ENCODE data around the gene PRKCA.

The PRKCA gene

GRCh38 chr17:66547151-66547865, 244.9 kb downstream of the PRKCA start:
- no peak for DNase-seq (ENCODE audit: low read depth)

- peak; percentile 26 for DNase-seq (ENCODE audit: low read depth)
Measured at GRCh38 chr17:66548158-66548557, 245.7 kb downstream of the PRKCA start.

- DNase-seq (ENCODE audit: low read depth), result no peak
Measured at GRCh38 chr17:66548659-66549310, 246.4 kb downstream of the PRKCA start.

- no peak for DNase-seq (ENCODE audit: low read depth)
Measured at GRCh38 chr17:66549311-66549704, 246.9 kb downstream of the PRKCA start.

GRCh38 chr17:66549731-66550207, 247.4 kb downstream of the PRKCA start:
- DNase-seq (ENCODE audit: low read depth), result no peak

- DNase-seq (ENCODE audit: low read depth), result no peak
Measured at GRCh38 chr17:66551839-66552238, 249.4 kb downstream of the PRKCA start.

GRCh38 chr17:66552371-66552770, 250.0 kb downstream of the PRKCA start:
- DNase-seq (ENCODE audit: low read depth), result no peak

GRCh38 chr17:66555605-66556004, 253.2 kb downstream of the PRKCA start:
- DNase-seq (ENCODE audit: low read depth), result no peak

- no peak for DNase-seq (ENCODE audit: low read depth)
Measured at GRCh38 chr17:66557200-66557599, 254.8 kb downstream of the PRKCA start.

- DNase-seq (ENCODE audit: low read depth), result no peak
Measured at GRCh38 chr17:66557886-66558285, 255.5 kb downstream of the PRKCA start.

GRCh38 chr17:66560691-66561090, 258.3 kb downstream of the PRKCA start:
- DNase-seq (ENCODE audit: low read depth), result no peak

GRCh38 chr17:66562119-66562518, 259.7 kb downstream of the PRKCA start:
- no peak for DNase-seq (ENCODE audit: low read depth)

GRCh38 chr17:66564992-66565465, 262.6 kb downstream of the PRKCA start:
- DNase-seq (ENCODE audit: low read depth), result no peak

GRCh38 chr17:66567234-66568170, 265.1 kb downstream of the PRKCA start:
- peak; percentile 70 for DNase-seq (ENCODE audit: low read depth)

- no peak for DNase-seq (ENCODE audit: low read depth)
Measured at GRCh38 chr17:66569572-66569971, 267.2 kb downstream of the PRKCA start.

- DNase-seq (ENCODE audit: low read depth), result no peak
Measured at GRCh38 chr17:66570447-66571195, 268.2 kb downstream of the PRKCA start.

GRCh38 chr17:66571745-66572144, 269.3 kb downstream of the PRKCA start:
- DNase-seq (ENCODE audit: low read depth), result no peak

- no peak for DNase-seq (ENCODE audit: low read depth)
Measured at GRCh38 chr17:66573078-66573477, 270.7 kb downstream of the PRKCA start.

- DNase-seq (ENCODE audit: low read depth), result no peak
Measured at GRCh38 chr17:66574123-66574522, 271.7 kb downstream of the PRKCA start.

GRCh38 chr17:66576473-66576872, 274.1 kb downstream of the PRKCA start:
- DNase-seq (ENCODE audit: low read depth), result no peak

- no peak for DNase-seq (ENCODE audit: low read depth)
Measured at GRCh38 chr17:66577041-66577440, 274.6 kb downstream of the PRKCA start.
